ENCODE data around the gene SYNE2. TPM values are rescaled to one million over a fixed set of nuclear protein-coding genes. Genes with fewer than 3 reads are reported as not detected.
A peak's percentile ranks its signal among the peaks of the same experiment; 100 is the strongest.
"Not testable (repeated sequence)": the region's sequence is repeated elsewhere in the genome, so short reads cannot be mapped to it uniquely, and the experiment has no call there.

SYNE2 gene
- total RNA-seq (100 to 1,000 TPM; 106 to 262 (median 191) TPM), polyA plus RNA-seq (100 to 1,000 TPM in 1 of 2 donors, 10 to 100 TPM in 1; 65.1 to 121 TPM)
- long read RNA-seq, donor 1, partial matches to known transcripts: 363 of 447 reads
- long read RNA-seq, donor 1, other reads (novel, unspliced or antisense): 84 of 447 reads
- long read RNA-seq, donor 2, partial matches to known transcripts: 0 of 2 reads
- long read RNA-seq, donor 2, other reads (novel, unspliced or antisense): 0 of 2 reads
- long read RNA-seq, donor 3, partial matches to known transcripts: 22 of 58 reads
- long read RNA-seq, donor 3, other reads (novel, unspliced or antisense): 36 of 58 reads

GRCh38 chr14:63852817-63853731 is at the start of gene SYNE2:
TSS of gene SYNE2 (plus strand) at chr14:63853004. CDS start at chr14:63909149, 56,145 bp downstream.
- Histone ChIP-seq H3K27ac (peak within 1 kb of the TSS; percentile 75 to 93), H3K4me3 (peak within 1 kb of the TSS; percentile 93), H3K4me1 (ENCODE audit: insufficient read depth) (peaks cover 9% of the 10 kb centered on the region), H3K27me3 (no peaks in the 10 kb centered on the region), H3K36me3 (no peaks in the 10 kb centered on the region), H3K9me3 (no peaks in the 10 kb centered on the region)
- intact Hi-C loops (cut with DNase I): loop anchor here in 1 of 4 donors (10.0 kb wide), 1 partner anchor 142 kb away; no protein-coding TSS in a partner anchor
- DNase-seq: peak; percentile 77 to 90 (median 84)
- TF ChIP-seq CTCF (IDR thresholded peaks at IDR 0.05) (peak in 2 of 3 donors; percentile 44 to 47), POLR2A (IDR thresholded peaks at IDR 0.05) (peak; percentile 58), EP300 (IDR thresholded peaks at IDR 0.05) (no peak)
- WGBS, 3 donors: 0 to 1% (median 0%) methylated on average over 45 to 124 of the region's 124 CpGs

GRCh38 chr14:63803221-63803791 is 49.5 kb upstream of the SYNE2 start:
- DNase-seq; H3K4me1 ChIP-seq (ENCODE audit: insufficient read depth); H3K36me3 ChIP-seq; H3K9me3 ChIP-seq; H3K27ac ChIP-seq; H3K27me3 ChIP-seq; H3K4me3 ChIP-seq: not testable (repeated sequence)
- intact Hi-C loops (cut with DNase I): loop anchor here in 3 of 4 donors (5.0 to 10.0 kb wide), 3 partner anchors 491 to 501 kb away; partner anchors contain the start of gene ESR2 (in 1 of the 3)
- 94 to 96% (median 95%) methylated on average over 34 to 35 of the region's 35 CpGs for whole genome bisulfite sequencing, 3 donors

- not testable (repeated sequence) for H3K27ac ChIP-seq; H3K27me3 ChIP-seq; DNase-seq; H3K36me3 ChIP-seq; H3K4me3 ChIP-seq; H3K9me3 ChIP-seq; H3K4me1 ChIP-seq (ENCODE audit: insufficient read depth)
- WGBS, 3 donors: 29 to 36% (median 30%) methylated on average over 2 of the region's 2 CpGs
- intact Hi-C loops (cut with DNase I): loop anchor here in 2 of 4 donors (10.0 kb wide), 2 partner anchors 489 to 499 kb away; partner anchors contain the start of gene ESR2 (in 1 of the 2)
Measured at GRCh38 chr14:63806064-63806463, 46.7 kb upstream of the SYNE2 start.

GRCh38 chr14:63811692-63812091 is 41.1 kb upstream of the SYNE2 start:
- H3K4me3 ChIP-seq; H3K27me3 ChIP-seq; DNase-seq; H3K4me1 ChIP-seq (ENCODE audit: insufficient read depth); intact Hi-C loops (cut with DNase I); H3K27ac ChIP-seq; H3K9me3 ChIP-seq; H3K36me3 ChIP-seq: not testable (repeated sequence)
- 80 to 85% (median 84%) methylated on average over 3 of the region's 3 CpGs for WGBS, 3 donors

GRCh38 chr14:63833728-63834127 is 19.1 kb upstream of the SYNE2 start:
- DNase-seq: no peak
- H3K9me3 ChIP-seq: no peaks in the 10 kb centered on the region
- no peaks in the 10 kb centered on the region for H3K27me3 ChIP-seq
- no peak overlapping the region for H3K4me3 ChIP-seq
- WGBS, 3 donors: 81 to 96% (median 89%) methylated on average over 1 of the region's 1 CpG
- H3K36me3 ChIP-seq: no peaks in the 10 kb centered on the region
- H3K27ac ChIP-seq: no peak overlapping the region
- intact Hi-C loops (cut with DNase I): no loop called here
- no peaks in the 10 kb centered on the region for H3K4me1 ChIP-seq (ENCODE audit: insufficient read depth)
- TF ChIP-seq EP300 (IDR thresholded peaks at IDR 0.05) (no peak), POLR2A (IDR thresholded peaks at IDR 0.05) (no peak), CTCF (IDR thresholded peaks at IDR 0.05) (no peak)
